Nephron (organoid): ENCODE measurements around the gene KLHDC4.
"Not testable (repeated sequence)": the region's sequence is repeated elsewhere in the genome, so short reads cannot be mapped to it uniquely, and the experiment has no call there.

Source experiments
- H3K27ac Mint-ChIP-seq, 3 experiments: 2 replicates each; pipeline ENCODE4 v1.8.0; 2020; ENCODE audit warnings: mixed read lengths in 3 of 3, mild to moderate bottlenecking in 2 of 3, moderate library complexity in 1 of 3
- H3K27me3 Mint-ChIP-seq: 2 replicates; pipeline ENCODE4 v1.8.0; 2021; ENCODE audit warnings: low read depth, mild to moderate bottlenecking, moderate library complexity, mixed read lengths
- H3K36me3 Mint-ChIP-seq: 2 replicates; pipeline ENCODE4 v1.8.0; 2020; ENCODE audit warnings: low read depth, mixed read lengths
- H3K4me1 Mint-ChIP-seq: 2 replicates; pipeline ENCODE4 v1.8.0; 2020; ENCODE audit warnings: mixed read lengths
- H3K4me3 Mint-ChIP-seq, 3 experiments: 2 replicates each; pipeline ENCODE4 v1.8.0; 2020; ENCODE audit warnings: mild to moderate bottlenecking in 3 of 3, mixed read lengths in 3 of 3, moderate library complexity in 2 of 3
- H3K9me3 Mint-ChIP-seq: 2 replicates; pipeline ENCODE4 v1.8.0; 2020; ENCODE audit warnings: mixed read lengths
- CTCF ChIP-seq, 3 experiments: fragments of 200-600 bp; sonication (generic); IDR thresholded peaks; one replicate each; pipeline ENCODE4 v1.5.0; 2021; ENCODE audit warnings: antibody characterized with exemption in 3 of 3; ENCODE audit not compliant: unreplicated experiment in 3 of 3

Gene KLHDC4

GRCh38 chr16:87681981-87682570, 83.7 kb downstream of the KLHDC4 start:
- no peak for TF ChIP-seq CTCF (IDR thresholded peaks at IDR 0.05; ENCODE audit: unreplicated experiment in 3 of 3)
- no peaks in the 10 kb centered on the region for H3K9me3 Mint-ChIP-seq
- no peaks in the 10 kb centered on the region for H3K36me3 Mint-ChIP-seq
- H3K27ac Mint-ChIP-seq: peak overlapping the region in 1 of 3 experiments; percentile 9
- peaks cover 5% of the 10 kb centered on the region for H3K4me1 Mint-ChIP-seq
- H3K4me3 Mint-ChIP-seq: no peak overlapping the region
- H3K27me3 Mint-ChIP-seq: peaks cover 11% of the 10 kb centered on the region

- peaks cover 11% of the 10 kb centered on the region for H3K27me3 Mint-ChIP-seq
- not testable (repeated sequence) for H3K9me3 Mint-ChIP-seq, H3K27ac Mint-ChIP-seq, H3K4me1 Mint-ChIP-seq, H3K4me3 Mint-ChIP-seq, H3K36me3 Mint-ChIP-seq
Measured at GRCh38 chr16:87681051-87681602, 84.7 kb downstream of the KLHDC4 start.

- Mint-ChIP-seq H3K4me1 (peaks cover 5% of the 10 kb centered on the region), H3K27ac (no peak overlapping the region), H3K9me3 (peaks cover 2% of the 10 kb centered on the region), H3K27me3 (peaks cover 13% of the 10 kb centered on the region), H3K36me3 (no peaks in the 10 kb centered on the region), H3K4me3 (no peak overlapping the region)
- TF ChIP-seq CTCF (IDR thresholded peaks at IDR 0.05; ENCODE audit: unreplicated experiment in 3 of 3): no peak
Measured at GRCh38 chr16:87680272-87680644, 85.5 kb downstream of the KLHDC4 start.

GRCh38 chr16:87679593-87680271, 86.1 kb downstream of the KLHDC4 start:
- peaks cover 2% of the 10 kb centered on the region for H3K9me3 Mint-ChIP-seq
- H3K27me3 Mint-ChIP-seq: peaks cover 16% of the 10 kb centered on the region
- no peak for TF ChIP-seq CTCF (IDR thresholded peaks at IDR 0.05; ENCODE audit: unreplicated experiment in 3 of 3)
- H3K4me3 Mint-ChIP-seq: no peak overlapping the region
- no peak overlapping the region for H3K27ac Mint-ChIP-seq
- no peaks in the 10 kb centered on the region for H3K36me3 Mint-ChIP-seq
- H3K4me1 Mint-ChIP-seq: peaks cover 5% of the 10 kb centered on the region

GRCh38 chr16:87678618-87679017, 87.2 kb downstream of the KLHDC4 start:
- H3K27me3 Mint-ChIP-seq: peaks cover 16% of the 10 kb centered on the region
- peaks cover 2% of the 10 kb centered on the region for H3K9me3 Mint-ChIP-seq
- no peak overlapping the region for H3K4me3 Mint-ChIP-seq
- no peak for TF ChIP-seq CTCF (IDR thresholded peaks at IDR 0.05; ENCODE audit: unreplicated experiment in 3 of 3)
- H3K27ac Mint-ChIP-seq: no peak overlapping the region
- H3K4me1 Mint-ChIP-seq: peaks cover 5% of the 10 kb centered on the region
- H3K36me3 Mint-ChIP-seq: no peaks in the 10 kb centered on the region

GRCh38 chr16:87677830-87678229, 88.0 kb downstream of the KLHDC4 start:
- no peak for TF ChIP-seq CTCF (IDR thresholded peaks at IDR 0.05; ENCODE audit: unreplicated experiment in 3 of 3)
- H3K36me3 Mint-ChIP-seq: no peaks in the 10 kb centered on the region
- H3K9me3 Mint-ChIP-seq: peaks cover 2% of the 10 kb centered on the region
- peaks cover 5% of the 10 kb centered on the region for H3K4me1 Mint-ChIP-seq
- peaks cover 16% of the 10 kb centered on the region for H3K27me3 Mint-ChIP-seq
- no peak overlapping the region for H3K4me3 Mint-ChIP-seq
- no peak overlapping the region for H3K27ac Mint-ChIP-seq
